OCI-LY7 (cell line): ENCODE results near the gene COQ9.

ENCODE experiments used
- CTCF ChIP-seq: fragments of 200-600 bp; sonication (generic); conservative IDR thresholded peaks from 2 replicates; pipeline ENCODE4 v1.5.1; 2014; ENCODE audit warnings: mild to moderate bottlenecking, antibody characterized with exemption, low read length, moderate library complexity, mixed read lengths
- EZH2phosphoT487 ChIP-seq: fragments of 200-600 bp; sonication (generic); IDR thresholded peaks from 2 replicates; pipeline ENCODE4 v1.6.1; 2018; ENCODE audit warnings: low read depth, borderline replicate concordance, mild to moderate bottlenecking, mixed run types, antibody characterized with exemption, low read length, moderate library complexity, mixed read lengths

- TF ChIP-seq CTCF, result no peak
- TF ChIP-seq EZH2phosphoT487, result no peak
Observed at GRCh38 chr16:57406881-57407280, 40.4 kb upstream of the COQ9 start.
